AG04450 (cell line): Measurements from ENCODE around the gene CALD1. TPM values are rescaled to one million over a fixed set of nuclear protein-coding genes. Genes with fewer than 3 reads are reported as not detected.

ENCODE experiments used
- CTCF ChIA-PET: fragments of 300-600, 350-600 bp; formaldehyde crosslinking; extraction: SDS; loops from one replicate; lab custom pipeline; 2022; ENCODE audit warnings: antibody characterized with exemption, inconsistent platforms; lab: Charles Lee
- POLR2A ChIA-PET: fragments of 350-600 bp; formaldehyde crosslinking; extraction: SDS; loops from one replicate; lab custom pipeline; 2021; ENCODE audit warnings: antibody characterized with exemption, inconsistent platforms; lab: Yijun Ruan, JAX
- DNase-seq: peaks from one replicate; pipeline ENCODE4 v3.0.0-alpha.2; 2011; ENCODE audit warnings: low read depth, low spot score
- H3K27ac ChIP-seq: one replicate; pipeline ENCODE4 v1.5.1; 2012; ENCODE audit warnings: low read depth, low read length, control low read depth
- H3K27me3 ChIP-seq: one replicate; pipeline ENCODE4 v1.6.0; 2012; ENCODE audit warnings: low read length; ENCODE audit not compliant: control insufficient read depth, insufficient read depth
- H3K4me3 ChIP-seq: 2 replicates; pipeline ENCODE4 v1.5.1; 2011; ENCODE audit warnings: mild to moderate bottlenecking, low read depth, low read length, control low read depth
- H3K9me3 ChIP-seq: 2 replicates; pipeline ENCODE4 v1.5.1; 2012; ENCODE audit warnings: low read length; ENCODE audit not compliant: control insufficient read depth, insufficient read depth
- CTCF ChIP-seq: IDR thresholded peaks from 2 replicates; pipeline ENCODE4 v1.5.1; 2011; ENCODE audit warnings: low read depth, low read length, control low read depth, inconsistent platforms
- polyA plus RNA-seq: library from polyadenylated mRNA; depleted of rRNA; stranded (reverse); fragments of >200 nt; gene quantifications from 2 replicates; pipeline ENCODE4 v1.2.3, GENCODE V29; 2011

CALD1 gene
- polyA plus RNA-seq, 1 experiment: 804 TPM

- no peaks in the 10 kb centered on the region for H3K9me3 ChIP-seq
- H3K27ac ChIP-seq: peak overlapping the region; percentile 35
- TF ChIP-seq CTCF: no peak
- no peaks in the 10 kb centered on the region for H3K27me3 ChIP-seq
- ChIA-PET POLR2A (no interaction called here), CTCF (interaction anchor here (1.0 kb wide), 1 partner anchor 184 kb away, joined by 3 read pairs; no protein-coding TSS in a partner anchor)
- no peak overlapping the region for H3K4me3 ChIP-seq
- DNase-seq: no peak
These were observed 128.9 kb downstream of the CALD1 start for GRCh38 chr7:134908289-134908688.

- Histone ChIP-seq H3K9me3 (no peaks in the 10 kb centered on the region), H3K4me3 (no peak overlapping the region), H3K27ac (no peak overlapping the region), H3K27me3 (no peaks in the 10 kb centered on the region)
- CTCF ChIA-PET: interaction anchor here (0.6 kb wide), 1 partner anchor 229 kb away, joined by 12 read pairs; no protein-coding TSS in a partner anchor
- POLR2A ChIA-PET: interaction anchor here (0.7 kb wide), 1 partner anchor 253 kb away, joined by 8 read pairs; no protein-coding TSS in a partner anchor
- no peak for TF ChIP-seq CTCF
- DNase-seq: no peak
These were observed 130.9 kb downstream of the CALD1 start for GRCh38 chr7:134910214-134910890.

- Histone ChIP-seq H3K27ac (no peak overlapping the region), H3K9me3 (no peaks in the 10 kb centered on the region), H3K4me3 (no peak overlapping the region), H3K27me3 (no peaks in the 10 kb centered on the region)
- TF ChIP-seq CTCF: no peak
- CTCF ChIA-PET: no interaction called here
- POLR2A ChIA-PET: interaction anchor here (0.7 kb wide), 1 partner anchor 254 kb away, joined by 8 read pairs; no protein-coding TSS in a partner anchor
- no peak for DNase-seq
These were observed 131.5 kb downstream of the CALD1 start for GRCh38 chr7:134910968-134911367.

- no peak for TF ChIP-seq CTCF
- no peak overlapping the region for H3K27ac ChIP-seq
- H3K9me3 ChIP-seq: no peaks in the 10 kb centered on the region
- ChIA-PET CTCF (no interaction called here), POLR2A (no interaction called here)
- DNase-seq: no peak
- H3K4me3 ChIP-seq: no peak overlapping the region
- no peaks in the 10 kb centered on the region for H3K27me3 ChIP-seq
These were observed 136.9 kb downstream of the CALD1 start for GRCh38 chr7:134916171-134916883.

GRCh38 chr7:134919240-134919641 is 139.8 kb downstream of the CALD1 start:
- no peak for TF ChIP-seq CTCF
- peak overlapping the region; percentile 68 for H3K27ac ChIP-seq
- no peaks in the 10 kb centered on the region for H3K27me3 ChIP-seq
- ChIA-PET POLR2A (no interaction called here), CTCF (no interaction called here)
- no peaks in the 10 kb centered on the region for H3K9me3 ChIP-seq
- no peak for DNase-seq
- no peak overlapping the region for H3K4me3 ChIP-seq
